ENCODE measurements around the gene SLC27A3.

GRCh38 chr1:153816283-153816889 lies 41.2 kb downstream of the SLC27A3 start:
- TF ChIP-seq ZFP30 (CRISPR knock-in tag; IDR thresholded peaks at IDR 0.05) (no peak), RARB (CRISPR knock-in tag; IDR thresholded peaks at IDR 0.05) (no peak), ZFP3 (CRISPR knock-in tag; IDR thresholded peaks at IDR 0.05) (no peak), TCF4 (CRISPR knock-in tag; IDR thresholded peaks at IDR 0.05; ENCODE audit: borderline replicate concordance) (no peak), TOX (CRISPR knock-in tag; IDR thresholded peaks at IDR 0.05; ENCODE audit: borderline replicate concordance) (no peak), ESRRG (CRISPR knock-in tag; IDR thresholded peaks at IDR 0.05) (no peak)
- TF ChIP-seq, protein P1, sequence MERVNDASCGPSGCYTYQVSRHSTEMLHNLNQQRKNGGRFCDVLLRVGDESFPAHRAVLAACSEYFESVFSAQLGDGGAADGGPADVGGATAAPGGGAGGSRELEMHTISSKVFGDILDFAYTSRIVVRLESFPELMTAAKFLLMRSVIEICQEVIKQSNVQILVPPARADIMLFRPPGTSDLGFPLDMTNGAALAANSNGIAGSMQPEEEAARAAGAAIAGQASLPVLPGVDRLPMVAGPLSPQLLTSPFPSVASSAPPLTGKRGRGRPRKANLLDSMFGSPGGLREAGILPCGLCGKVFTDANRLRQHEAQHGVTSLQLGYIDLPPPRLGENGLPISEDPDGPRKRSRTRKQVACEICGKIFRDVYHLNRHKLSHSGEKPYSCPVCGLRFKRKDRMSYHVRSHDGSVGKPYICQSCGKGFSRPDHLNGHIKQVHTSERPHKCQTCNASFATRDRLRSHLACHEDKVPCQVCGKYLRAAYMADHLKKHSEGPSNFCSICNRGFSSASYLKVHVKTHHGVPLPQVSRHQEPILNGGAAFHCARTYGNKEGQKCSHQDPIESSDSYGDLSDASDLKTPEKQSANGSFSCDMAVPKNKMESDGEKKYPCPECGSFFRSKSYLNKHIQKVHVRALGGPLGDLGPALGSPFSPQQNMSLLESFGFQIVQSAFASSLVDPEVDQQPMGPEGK (CRISPR knock-in tag; IDR thresholded peaks at IDR 0.05; ENCODE audit: borderline replicate concordance): no peak

All from SK-N-SH treated with all-trans-retinoic acid at 6 μM for 48 hours (cell line).